Panc1 (cell line): ENCODE results near the gene CACNA2D4. TPM values are rescaled to one million over a fixed set of nuclear protein-coding genes. Genes with fewer than 3 reads are reported as not detected.

Experiments used
- ATAC-seq: fragments of 200-7000 bp; cut with Tn5 transposase; 2 replicates; pipeline ENCODE4 v1.9.1; 2020; ENCODE audit warnings: mild to moderate bottlenecking, moderate library complexity
- BruUV-seq: library from RNA; stranded (reverse); fragments of 400-500 nt; replicated peaks from 2 replicates; lab custom pipeline; 2021; lab: Mats Ljungman, UMichigan
- CTCF ChIA-PET: fragments of 300-600 bp; sonication (Branson Sonifier 250); formaldehyde crosslinking; loops from one replicate; lab custom pipeline; 2022; ENCODE audit warnings: antibody characterized with exemption; lab: Charles Lee
- POLR2A ChIA-PET: fragments of 300-600 bp; sonication (Branson Sonifier 250); formaldehyde crosslinking; loops from one replicate; lab custom pipeline; 2022; ENCODE audit warnings: antibody characterized with exemption; lab: Charles Lee
- DNase-seq: peaks from one replicate; pipeline ENCODE4 v3.0.0-alpha.2; 2010; ENCODE audit warnings: low read depth, low spot score
- H3K27ac ChIP-seq: 2 replicates; pipeline ENCODE4 v1.5.1; 2011; ENCODE audit warnings: mild to moderate bottlenecking, low read length, inconsistent platforms
- H3K27me3 ChIP-seq: fragments of 200-500 bp; sonication (Bioruptor generic); 2 replicates; pipeline ENCODE4 v1.6.0; 2014; ENCODE audit warnings: low read length, inconsistent platforms; ENCODE audit not compliant: control insufficient read depth, insufficient read depth
- H3K36me3 ChIP-seq: fragments of 200-500 bp; sonication (Bioruptor generic); 2 replicates; pipeline ENCODE4 v1.5.1; 2014; ENCODE audit warnings: inconsistent platforms, mild to moderate bottlenecking, low read length, moderate library complexity; ENCODE audit not compliant: control insufficient read depth, insufficient read depth
- H3K4me1 ChIP-seq: 2 replicates; pipeline ENCODE4 v1.5.1; 2011; ENCODE audit warnings: inconsistent platforms, mild to moderate bottlenecking, low read length, moderate library complexity; ENCODE audit not compliant: control insufficient read depth, insufficient read depth
- H3K4me3 ChIP-seq, 2 experiments: 2 replicates each; pipeline ENCODE4 v1.5.1; 2011 to 2012; ENCODE audit warnings: low read depth in 2 of 2, low read length in 2 of 2, mild to moderate bottlenecking in 2 of 2, inconsistent platforms in 1 of 2, moderate library complexity in 1 of 2
- H3K9me3 ChIP-seq: fragments of 200-500 bp; sonication (Bioruptor generic); 2 replicates; pipeline ENCODE4 v1.5.1; 2014; ENCODE audit warnings: low read depth, mild to moderate bottlenecking, inconsistent platforms, low read length, moderate library complexity; ENCODE audit not compliant: control insufficient read depth, insufficient read depth
- POLR2AphosphoS5 ChIP-seq: IDR thresholded peaks from 2 replicates; pipeline ENCODE4 v1.6.1; 2012; ENCODE audit warnings: mild to moderate bottlenecking, low read depth, low read length, moderate library complexity
- SIN3A ChIP-seq: IDR thresholded peaks from 2 replicates; pipeline ENCODE4 v1.6.1; 2012; ENCODE audit warnings: low read depth, mild to moderate bottlenecking, low read length, moderate library complexity, borderline replicate concordance; ENCODE audit not compliant: insufficient read depth
- TCF7L2 ChIP-seq: IDR thresholded peaks from 2 replicates; pipeline ENCODE4 v1.6.1; 2011; ENCODE audit warnings: mild to moderate bottlenecking, low read depth, low read length, inconsistent platforms
- in situ Hi-C: cut with HindIII; loops from 2 replicates; pipeline ENCODE4 v1.10.0; 2016; ENCODE audit warnings: low sequenced_read_pairs, low pct_unique_long_range_greater_than_20kb
- intact Hi-C: fragments of 100-400 bp; cut with micrococcal nuclease; formaldehyde crosslinking; loops from one replicate; pipeline ENCODE4 v1.10.0; 2022; ENCODE audit not compliant: unreplicated experiment
- total RNA-seq: library from RNA; stranded (reverse); gene quantifications from one replicate; pipeline ENCODE4 v1.2.1, GENCODE V29; 2021; ENCODE audit not compliant: unreplicated experiment
- TF ChIP-seq, protein P1 (sequence below): fragments of 450-650 bp; IDR thresholded peaks from 2 replicates; pipeline ENCODE4 v1.5.1; 2017; ENCODE audit warnings: mild to moderate bottlenecking
- TF ChIP-seq, protein P2 (sequence below), 2 experiments: IDR thresholded peaks; 2 replicates each; pipeline ENCODE4 v1.6.1; 2011 to 2012; ENCODE audit warnings: low read depth in 2 of 2, control low read depth in 1 of 2, low read length in 1 of 2, mild to moderate bottlenecking in 1 of 2, moderate library complexity in 1 of 2; ENCODE audit not compliant: insufficient read depth in 1 of 2

The CACNA2D4 gene
- total RNA-seq, 1 experiment from 2014 or later = 0.15 TPM

- H3K4me1 ChIP-seq = peaks cover 3% of the 10 kb centered on the region
- TF ChIP-seq SIN3A (no peak), TCF7L2 (no peak), POLR2AphosphoS5 (no peak)
- TF ChIP-seq, protein P1, sequence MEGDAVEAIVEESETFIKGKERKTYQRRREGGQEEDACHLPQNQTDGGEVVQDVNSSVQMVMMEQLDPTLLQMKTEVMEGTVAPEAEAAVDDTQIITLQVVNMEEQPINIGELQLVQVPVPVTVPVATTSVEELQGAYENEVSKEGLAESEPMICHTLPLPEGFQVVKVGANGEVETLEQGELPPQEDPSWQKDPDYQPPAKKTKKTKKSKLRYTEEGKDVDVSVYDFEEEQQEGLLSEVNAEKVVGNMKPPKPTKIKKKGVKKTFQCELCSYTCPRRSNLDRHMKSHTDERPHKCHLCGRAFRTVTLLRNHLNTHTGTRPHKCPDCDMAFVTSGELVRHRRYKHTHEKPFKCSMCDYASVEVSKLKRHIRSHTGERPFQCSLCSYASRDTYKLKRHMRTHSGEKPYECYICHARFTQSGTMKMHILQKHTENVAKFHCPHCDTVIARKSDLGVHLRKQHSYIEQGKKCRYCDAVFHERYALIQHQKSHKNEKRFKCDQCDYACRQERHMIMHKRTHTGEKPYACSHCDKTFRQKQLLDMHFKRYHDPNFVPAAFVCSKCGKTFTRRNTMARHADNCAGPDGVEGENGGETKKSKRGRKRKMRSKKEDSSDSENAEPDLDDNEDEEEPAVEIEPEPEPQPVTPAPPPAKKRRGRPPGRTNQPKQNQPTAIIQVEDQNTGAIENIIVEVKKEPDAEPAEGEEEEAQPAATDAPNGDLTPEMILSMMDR = no peak
- TF ChIP-seq, protein P2, sequence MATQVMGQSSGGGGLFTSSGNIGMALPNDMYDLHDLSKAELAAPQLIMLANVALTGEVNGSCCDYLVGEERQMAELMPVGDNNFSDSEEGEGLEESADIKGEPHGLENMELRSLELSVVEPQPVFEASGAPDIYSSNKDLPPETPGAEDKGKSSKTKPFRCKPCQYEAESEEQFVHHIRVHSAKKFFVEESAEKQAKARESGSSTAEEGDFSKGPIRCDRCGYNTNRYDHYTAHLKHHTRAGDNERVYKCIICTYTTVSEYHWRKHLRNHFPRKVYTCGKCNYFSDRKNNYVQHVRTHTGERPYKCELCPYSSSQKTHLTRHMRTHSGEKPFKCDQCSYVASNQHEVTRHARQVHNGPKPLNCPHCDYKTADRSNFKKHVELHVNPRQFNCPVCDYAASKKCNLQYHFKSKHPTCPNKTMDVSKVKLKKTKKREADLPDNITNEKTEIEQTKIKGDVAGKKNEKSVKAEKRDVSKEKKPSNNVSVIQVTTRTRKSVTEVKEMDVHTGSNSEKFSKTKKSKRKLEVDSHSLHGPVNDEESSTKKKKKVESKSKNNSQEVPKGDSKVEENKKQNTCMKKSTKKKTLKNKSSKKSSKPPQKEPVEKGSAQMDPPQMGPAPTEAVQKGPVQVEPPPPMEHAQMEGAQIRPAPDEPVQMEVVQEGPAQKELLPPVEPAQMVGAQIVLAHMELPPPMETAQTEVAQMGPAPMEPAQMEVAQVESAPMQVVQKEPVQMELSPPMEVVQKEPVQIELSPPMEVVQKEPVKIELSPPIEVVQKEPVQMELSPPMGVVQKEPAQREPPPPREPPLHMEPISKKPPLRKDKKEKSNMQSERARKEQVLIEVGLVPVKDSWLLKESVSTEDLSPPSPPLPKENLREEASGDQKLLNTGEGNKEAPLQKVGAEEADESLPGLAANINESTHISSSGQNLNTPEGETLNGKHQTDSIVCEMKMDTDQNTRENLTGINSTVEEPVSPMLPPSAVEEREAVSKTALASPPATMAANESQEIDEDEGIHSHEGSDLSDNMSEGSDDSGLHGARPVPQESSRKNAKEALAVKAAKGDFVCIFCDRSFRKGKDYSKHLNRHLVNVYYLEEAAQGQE (IDR thresholded peaks at IDR 0.05; ENCODE audit: insufficient read depth in 1 of 2, low read depth in 2 of 2, low read length in 1 of 2) = no peak
- no peak overlapping the region for H3K4me3 ChIP-seq
- ChIA-PET CTCF (no interaction called here), POLR2A (no interaction called here)
- intact Hi-C loops = no loop called here
- no peaks in the 10 kb centered on the region for H3K27me3 ChIP-seq
- BruUV-seq = no TSS peak
- in situ Hi-C loops = no loop called here
- H3K27ac ChIP-seq = no peak overlapping the region
- no peak for DNase-seq
- no peak; the same call in 1 of the 2 replicates for ATAC-seq
- H3K9me3 ChIP-seq = no peaks in the 10 kb centered on the region
- no peaks in the 10 kb centered on the region; the same call in 1 of the 2 replicates for H3K36me3 ChIP-seq
Observed at GRCh38 chr12:1776170-1776921, 142.1 kb downstream of the CACNA2D4 start.

DNA sequence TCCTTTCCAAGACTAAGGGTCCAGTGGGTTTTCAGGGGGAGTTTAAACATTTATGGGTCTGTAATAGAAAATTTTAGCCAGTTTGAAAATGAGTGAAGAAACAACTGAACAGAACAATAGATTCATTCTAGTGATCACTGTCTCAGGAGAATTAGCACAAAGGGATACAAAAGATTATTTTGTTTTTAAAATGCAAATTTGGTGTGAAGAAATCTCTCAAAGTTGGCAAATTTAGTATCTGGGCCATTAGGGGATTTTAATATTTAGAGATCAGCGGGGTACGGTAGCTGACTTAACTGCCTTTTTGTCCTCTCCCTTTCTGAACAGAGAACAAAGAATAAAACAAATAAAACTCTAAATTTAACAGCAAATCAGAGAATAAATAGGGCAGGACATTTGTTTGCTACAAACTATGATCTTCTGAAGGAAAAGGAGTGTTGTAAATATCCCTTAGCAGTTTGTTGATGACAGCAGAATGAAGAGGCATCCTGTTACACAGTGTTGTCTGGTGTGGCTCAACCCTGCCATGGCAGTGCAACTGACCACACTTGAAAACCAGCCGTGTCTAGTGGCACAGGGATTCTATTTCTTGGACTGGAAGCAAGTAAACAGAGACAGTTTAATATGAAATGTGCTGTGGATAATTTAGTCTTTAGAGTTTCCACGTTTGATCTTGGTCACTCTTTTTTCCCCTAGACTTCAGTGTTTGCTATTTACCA lies 144.4 kb downstream of the CACNA2D4 start:
- ChIA-PET CTCF (no interaction called here), POLR2A (interaction anchor here (0.5 kb wide), 1 partner anchor 51 kb away, joined by 12 read pairs; no protein-coding TSS in a partner anchor)
- Histone ChIP-seq H3K4me3 (no peak overlapping the region), H3K27me3 (no peaks in the 10 kb centered on the region), H3K36me3 (no peaks in the 10 kb centered on the region; the same call in 1 of the 2 replicates), H3K4me1 (peaks cover 12% of the 10 kb centered on the region), H3K27ac (no peak overlapping the region), H3K9me3 (no peaks in the 10 kb centered on the region)
- BruUV-seq = no TSS peak
- intact Hi-C loops (no loop called here), in situ Hi-C loops (no loop called here)
- no peak for ATAC-seq
- DNase-seq = no peak
- TF ChIP-seq POLR2AphosphoS5 (no peak), SIN3A (no peak), TCF7L2 (no peak)
- TF ChIP-seq, protein P2 (IDR thresholded peaks at IDR 0.05; ENCODE audit: insufficient read depth in 1 of 2, low read depth in 2 of 2, low read length in 1 of 2) = no peak
- TF ChIP-seq, protein P1 = no peak
